Mesendoderm (in vitro differentiated cells): Measurements from ENCODE around the gene MYBPHL.

Experiments
- DNase-seq: peaks from one replicate; pipeline ENCODE4 v3.0.0; 2013
- H2AK5ac ChIP-seq: 2 replicates; pipeline ENCODE4 v1.6.1; 2013; ENCODE audit warnings: low read length, inconsistent platforms
- H2BK120ac ChIP-seq: 2 replicates; pipeline ENCODE4 v1.6.1; 2013; ENCODE audit warnings: low read depth, mild to moderate bottlenecking, low read length, moderate library complexity, mixed read lengths
- H2BK15ac ChIP-seq: replicated peaks from 2 replicates; pipeline ENCODE4 v1.6.1; 2013; ENCODE audit warnings: low read depth, mild to moderate bottlenecking, moderate library complexity
- H2BK5ac ChIP-seq: 2 replicates; pipeline ENCODE4 v1.6.1; 2013; ENCODE audit warnings: low read length, inconsistent platforms
- H3K18ac ChIP-seq: 2 replicates; pipeline ENCODE4 v1.6.1; 2013; ENCODE audit warnings: mild to moderate bottlenecking, low read length, mixed read lengths
- H3K23ac ChIP-seq: one replicate; pipeline ENCODE4 v1.6.1; 2013; ENCODE audit warnings: low read length
- H3K27ac ChIP-seq: 2 replicates; pipeline ENCODE4 v1.5.1; 2013; ENCODE audit warnings: low read depth, mild to moderate bottlenecking, inconsistent platforms, low read length, moderate library complexity
- H3K27me3 ChIP-seq: 2 replicates; pipeline ENCODE4 v1.6.1; 2013; ENCODE audit warnings: low read length, control low read depth, mild to moderate bottlenecking, inconsistent platforms; ENCODE audit not compliant: insufficient read depth, poor library complexity
- H3K36me3 ChIP-seq: 2 replicates; pipeline ENCODE4 v1.6.1; 2013; ENCODE audit warnings: low read length, inconsistent platforms; ENCODE audit not compliant: control insufficient read depth, insufficient read depth
- H3K4ac ChIP-seq: one replicate; pipeline ENCODE4 v1.6.1; 2013; ENCODE audit warnings: low read depth, mild to moderate bottlenecking, low read length, moderate library complexity
- H3K4me1 ChIP-seq: 2 replicates; pipeline ENCODE4 v1.6.1; 2013; ENCODE audit warnings: low read depth, low read length, inconsistent platforms; ENCODE audit not compliant: control insufficient read depth
- H3K4me2 ChIP-seq: 2 replicates; pipeline ENCODE4 v1.6.1; 2013; ENCODE audit warnings: low read length
- H3K4me3 ChIP-seq: 2 replicates; pipeline ENCODE4 v1.5.1; 2013; ENCODE audit warnings: mild to moderate bottlenecking, low read length
- H3K56ac ChIP-seq: one replicate; pipeline ENCODE4 v1.6.1; 2013; ENCODE audit warnings: low read length
- H3K79me1 ChIP-seq: 2 replicates; pipeline ENCODE4 v1.6.1; 2013; ENCODE audit warnings: low read length, inconsistent platforms
- H3K79me2 ChIP-seq: 2 replicates; pipeline ENCODE4 v1.6.1; 2013; ENCODE audit warnings: mild to moderate bottlenecking, low read length; ENCODE audit not compliant: control insufficient read depth, insufficient read depth
- H3K9ac ChIP-seq: 2 replicates; pipeline ENCODE4 v1.6.1; 2013; ENCODE audit warnings: low read length, inconsistent platforms
- H4K5ac ChIP-seq: one replicate; pipeline ENCODE4 v1.6.1; 2013; ENCODE audit warnings: low read length
- H4K8ac ChIP-seq: one replicate; pipeline ENCODE4 v1.6.1; 2013; ENCODE audit warnings: low read depth, mild to moderate bottlenecking, control low read depth, low read length, moderate library complexity
- WGBS: extraction: QIAGEN DNeasy Blood & Tissue Kit; methylation state at CpG from one replicate; pipeline ENCODE4 v1.1.7; 2013; ENCODE audit warnings: low lambda C conversion rate, missing lambda C conversion rate; ENCODE audit not compliant: insufficient coverage; ENCODE audit errors: extremely low coverage; 5-methylcytosine and 5-hydroxymethylcytosine counted together

The MYBPHL gene

GRCh38 chr1:109281680-109282496 lies 24.9 kb downstream of the MYBPHL start:
- H4K8ac ChIP-seq = no peak overlapping the region
- no peak overlapping the region for H2BK5ac ChIP-seq
- no peak overlapping the region for H3K23ac ChIP-seq
- H3K4me1 ChIP-seq = peaks cover 5% of the 10 kb centered on the region
- peak overlapping the region; percentile 95 for H3K9ac ChIP-seq
- H3K79me2 ChIP-seq = peaks cover 13% of the 10 kb centered on the region
- no peak overlapping the region for H3K4ac ChIP-seq
- H3K27me3 ChIP-seq = no peaks in the 10 kb centered on the region
- H2BK120ac ChIP-seq = no peak overlapping the region
- H3K36me3 ChIP-seq = peaks cover 6% of the 10 kb centered on the region
- H3K18ac ChIP-seq = no peak overlapping the region
- H3K4me2 ChIP-seq = peak overlapping the region; percentile 56
- H3K79me1 ChIP-seq = peaks cover 12% of the 10 kb centered on the region
- no peak for DNase-seq
- no peak overlapping the region for H2AK5ac ChIP-seq
- H3K27ac ChIP-seq = no peak overlapping the region
- WGBS = no CpG with 5 or more reads among the region's 28 CpGs
- peak overlapping the region; percentile 93 for H3K4me3 ChIP-seq
- peak overlapping the region; percentile 98 for H3K56ac ChIP-seq
- H4K5ac ChIP-seq = no peak overlapping the region
- H2BK15ac ChIP-seq = no peak overlapping the region

- Histone ChIP-seq H3K4me2 (no peak overlapping the region), H2BK120ac (no peak overlapping the region), H3K4me3 (no peak overlapping the region), H2BK15ac (no peak overlapping the region), H3K56ac (no peak overlapping the region), H3K4me1 (peaks cover 5% of the 10 kb centered on the region), H3K27me3 (no peaks in the 10 kb centered on the region), H3K23ac (no peak overlapping the region), H4K5ac (no peak overlapping the region), H2BK5ac (no peak overlapping the region), H4K8ac (no peak overlapping the region), H3K18ac (no peak overlapping the region), H3K9ac (no peak overlapping the region), H3K4ac (no peak overlapping the region), H2AK5ac (no peak overlapping the region), H3K27ac (no peak overlapping the region), H3K79me2 (peaks cover 13% of the 10 kb centered on the region), H3K36me3 (peaks cover 6% of the 10 kb centered on the region), H3K79me1 (peaks cover 12% of the 10 kb centered on the region)
- no CpG with 5 or more reads among the region's 12 CpGs for whole genome bisulfite sequencing
- DNase-seq = no peak
These were observed 25.9 kb downstream of the MYBPHL start for GRCh38 chr1:109280862-109281261.

- no CpG with 5 or more reads among the region's 5 CpGs for WGBS
- Histone ChIP-seq H2BK5ac (no peak overlapping the region), H3K27ac (no peak overlapping the region), H3K4me1 (peaks cover 5% of the 10 kb centered on the region), H3K4me3 (no peak overlapping the region), H3K9ac (no peak overlapping the region), H3K27me3 (no peaks in the 10 kb centered on the region), H3K23ac (no peak overlapping the region), H3K79me1 (peaks cover 12% of the 10 kb centered on the region), H4K8ac (no peak overlapping the region), H3K56ac (no peak overlapping the region), H2BK120ac (no peak overlapping the region), H3K36me3 (peaks cover 6% of the 10 kb centered on the region), H2BK15ac (no peak overlapping the region), H3K4me2 (no peak overlapping the region), H3K18ac (no peak overlapping the region), H3K79me2 (peaks cover 13% of the 10 kb centered on the region), H4K5ac (no peak overlapping the region), H2AK5ac (no peak overlapping the region), H3K4ac (no peak overlapping the region)
- DNase-seq = no peak
These were observed 27.1 kb downstream of the MYBPHL start for GRCh38 chr1:109279615-109280278.

GRCh38 chr1:109277434-109278204 lies 29.2 kb downstream of the MYBPHL start:
- H2BK5ac ChIP-seq = no peak overlapping the region
- H3K4me1 ChIP-seq = peaks cover 4% of the 10 kb centered on the region

GRCh38 chr1:109275706-109276345 lies 31.0 kb downstream of the MYBPHL start:
- H3K27ac ChIP-seq = no peak overlapping the region
- no peaks in the 10 kb centered on the region for H3K27me3 ChIP-seq
- no peak overlapping the region for H3K18ac ChIP-seq
- peaks cover 2% of the 10 kb centered on the region for H3K4me1 ChIP-seq
- no peak overlapping the region for H4K5ac ChIP-seq
- H3K9ac ChIP-seq = no peak overlapping the region
- H3K79me2 ChIP-seq = no peaks in the 10 kb centered on the region
- no peak overlapping the region for H3K4me3 ChIP-seq
- H3K36me3 ChIP-seq = peaks cover 6% of the 10 kb centered on the region
- peaks cover 2% of the 10 kb centered on the region for H3K79me1 ChIP-seq
- H2AK5ac ChIP-seq = no peak overlapping the region
- no peak overlapping the region for H4K8ac ChIP-seq
- peak; percentile 66 for DNase-seq
- H2BK5ac ChIP-seq = no peak overlapping the region
- no peak overlapping the region for H3K4ac ChIP-seq
- no peak overlapping the region for H2BK15ac ChIP-seq
- no peak overlapping the region for H2BK120ac ChIP-seq
- WGBS = no CpG with 5 or more reads among the region's 9 CpGs
- peak overlapping the region; percentile 15 for H3K56ac ChIP-seq
- H3K4me2 ChIP-seq = no peak overlapping the region
- no peak overlapping the region for H3K23ac ChIP-seq

More at GRCh38 chr1:109277434-109278204, 29.2 kb downstream of the MYBPHL start:
- H3K4me3 ChIP-seq = no peak overlapping the region
- H2AK5ac ChIP-seq = no peak overlapping the region
- H3K27ac ChIP-seq = no peak overlapping the region
- H4K8ac ChIP-seq = no peak overlapping the region
- H3K4ac ChIP-seq = no peak overlapping the region
- H3K56ac ChIP-seq = no peak overlapping the region
- H3K36me3 ChIP-seq = peaks cover 6% of the 10 kb centered on the region
- no peak overlapping the region for H2BK120ac ChIP-seq
- no peak overlapping the region for H3K9ac ChIP-seq
- peaks cover 11% of the 10 kb centered on the region for H3K79me2 ChIP-seq
- no peaks in the 10 kb centered on the region for H3K27me3 ChIP-seq
- H2BK15ac ChIP-seq = no peak overlapping the region
- WGBS = no CpG with 5 or more reads among the region's 7 CpGs
- H3K4me2 ChIP-seq = no peak overlapping the region
- H4K5ac ChIP-seq = no peak overlapping the region
- H3K18ac ChIP-seq = no peak overlapping the region
- peaks cover 9% of the 10 kb centered on the region for H3K79me1 ChIP-seq
- DNase-seq = peak; percentile 90
- H3K23ac ChIP-seq = no peak overlapping the region
